Skeletal muscle tissue (tissue), 4 donors: ENCODE results near the gene HS3ST3B1. TPM values are rescaled to one million over a fixed set of nuclear protein-coding genes. Genes with fewer than 3 reads are reported as not detected.

ENCODE experiments used
- H3K27ac ChIP-seq: one replicate; pipeline ENCODE4 v1.7.0; 2013; ENCODE audit warnings: mild to moderate bottlenecking, low read depth, low read length, inconsistent platforms
- H3K27me3 ChIP-seq, 3 donors: one replicate each; pipeline ENCODE4 v1.7.0; 2013; ENCODE audit warnings: low read length in 3 of 3; ENCODE audit not compliant: control insufficient read depth in 3 of 3, insufficient read depth in 3 of 3
- H3K36me3 ChIP-seq, 3 donors: one replicate each; pipeline ENCODE4 v1.7.0; 2013; ENCODE audit warnings: low read length in 3 of 3; ENCODE audit not compliant: control insufficient read depth in 3 of 3, insufficient read depth in 3 of 3
- H3K4me1 ChIP-seq, 3 donors: one replicate each; pipeline ENCODE4 v1.7.0; 2013; ENCODE audit warnings: low read length in 3 of 3, mild to moderate bottlenecking in 3 of 3; ENCODE audit not compliant: control insufficient read depth in 3 of 3, insufficient read depth in 3 of 3
- H3K4me3 ChIP-seq, 3 donors: one replicate each; pipeline ENCODE4 v1.7.0; 2013; ENCODE audit warnings: low read length in 3 of 3
- H3K9ac ChIP-seq, 3 donors: one replicate each; pipeline ENCODE4 v1.7.0; 2013; ENCODE audit warnings: low read length in 3 of 3, mild to moderate bottlenecking in 3 of 3, moderate library complexity in 2 of 3, low read depth in 1 of 3
- H3K9me3 ChIP-seq, 3 donors: one replicate each; pipeline ENCODE4 v1.7.0; 2013; ENCODE audit warnings: low read length in 3 of 3; ENCODE audit not compliant: control insufficient read depth in 3 of 3
- total RNA-seq: library from RNA; depleted of rRNA; stranded (reverse); fragments of >200 nt; gene quantifications from one replicate; pipeline ENCODE4 v1.2.3, GENCODE V29; 2014
- donor health status: Osteomylitis.

Gene HS3ST3B1
- total RNA-seq, 1 donor from 2014 or later = 2.6 TPM

DNA sequence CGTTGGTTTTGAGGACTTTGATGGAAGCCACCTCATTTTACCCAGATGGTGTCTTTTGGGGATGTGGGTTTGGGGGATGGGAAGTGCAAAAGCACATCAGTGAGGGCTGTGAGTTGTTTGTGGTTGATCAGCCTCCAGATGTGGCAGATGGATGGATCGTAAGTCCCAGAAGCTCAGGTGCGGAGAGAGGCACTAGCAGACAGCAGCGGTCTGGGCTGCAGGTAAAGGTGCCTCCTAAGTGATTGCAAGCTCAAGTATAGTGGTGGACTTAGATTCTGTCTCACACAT lies 18.0 kb downstream of the HS3ST3B1 start:
- Histone ChIP-seq H3K36me3 (no peaks in the 10 kb centered on the region), H3K4me1 (no peaks in the 10 kb centered on the region), H3K9me3 (no peaks in the 10 kb centered on the region), H3K27ac (no peak overlapping the region), H3K9ac (no peak overlapping the region), H3K4me3 (no peak overlapping the region), H3K27me3 (peaks cover 3 to 11% (median 10%) of the 10 kb centered on the region in 3 donors)

DNA sequence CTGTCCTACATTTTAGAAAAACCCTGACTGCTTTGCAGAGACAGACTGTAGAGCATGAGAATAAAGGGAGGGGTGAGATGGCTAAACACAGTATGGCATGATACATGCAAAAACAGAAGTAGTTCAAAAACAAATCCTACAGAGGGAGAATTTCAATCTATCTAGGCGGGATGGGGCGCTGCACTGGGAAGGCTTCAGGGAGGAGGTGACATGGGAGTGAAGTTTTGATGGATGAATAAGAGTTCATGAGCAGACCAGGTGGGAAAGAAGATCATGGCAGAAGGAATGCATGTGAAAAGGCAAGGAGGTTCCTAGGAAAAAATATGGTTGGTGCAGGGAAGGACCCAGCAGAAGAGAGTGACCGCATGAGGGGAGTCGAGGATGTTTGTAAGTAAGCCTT lies 19.2 kb downstream of the HS3ST3B1 start:
- H3K27ac ChIP-seq = no peak overlapping the region
- no peaks in the 10 kb centered on the region for H3K4me1 ChIP-seq

GRCh38 chr17:14320734-14321475 lies 20.0 kb downstream of the HS3ST3B1 start:
- Histone ChIP-seq H3K9ac (no peak overlapping the region), H3K36me3 (no peaks in the 10 kb centered on the region), H3K27ac (no peak overlapping the region), H3K4me1 (no peaks in the 10 kb centered on the region), H3K27me3 (peaks cover 3 to 11% (median 10%) of the 10 kb centered on the region in 3 donors), H3K4me3 (no peak overlapping the region), H3K9me3 (no peaks in the 10 kb centered on the region)

More for the DNA sequence above, 19.2 kb downstream of the HS3ST3B1 start:
- Histone ChIP-seq H3K9ac (no peak overlapping the region), H3K36me3 (no peaks in the 10 kb centered on the region), H3K4me3 (no peak overlapping the region), H3K9me3 (no peaks in the 10 kb centered on the region), H3K27me3 (peaks cover 3 to 11% (median 10%) of the 10 kb centered on the region in 3 donors)

DNA sequence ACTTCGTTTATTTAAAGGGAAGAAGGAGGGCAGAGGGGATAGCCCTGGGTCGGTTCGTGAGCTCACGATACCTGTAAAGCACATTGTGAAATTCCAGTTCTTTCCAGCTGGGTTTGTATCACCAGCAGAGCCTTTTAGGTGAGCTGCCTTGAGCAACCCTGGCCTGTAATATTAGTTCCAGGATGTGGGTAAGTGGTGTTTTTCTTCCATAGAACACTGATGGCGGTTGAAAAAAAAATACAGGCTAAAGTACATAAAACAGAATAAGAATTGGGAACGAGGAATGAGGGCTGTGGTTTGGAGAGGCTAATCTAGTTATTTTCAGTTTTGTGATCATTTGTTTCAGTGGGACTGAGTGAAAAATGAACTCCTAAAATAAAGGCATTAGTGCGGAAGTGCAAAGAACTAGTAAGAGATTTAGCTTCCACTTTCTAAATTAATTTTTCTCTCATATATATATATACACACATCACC lies 20.6 kb downstream of the HS3ST3B1 start:
- H3K27ac ChIP-seq = no peak overlapping the region
- H3K4me1 ChIP-seq = no peaks in the 10 kb centered on the region
- H3K27me3 ChIP-seq = peaks cover 3 to 11% (median 6%) of the 10 kb centered on the region in 3 donors
- no peak overlapping the region for H3K9ac ChIP-seq
- no peaks in the 10 kb centered on the region for H3K9me3 ChIP-seq
- no peak overlapping the region for H3K4me3 ChIP-seq
- no peaks in the 10 kb centered on the region for H3K36me3 ChIP-seq

GRCh38 chr17:14321980-14322776 lies 21.3 kb downstream of the HS3ST3B1 start:
- Histone ChIP-seq H3K36me3 (no peaks in the 10 kb centered on the region), H3K27ac (no peak overlapping the region), H3K9me3 (no peaks in the 10 kb centered on the region), H3K9ac (no peak overlapping the region), H3K4me1 (no peaks in the 10 kb centered on the region), H3K4me3 (no peak overlapping the region), H3K27me3 (peaks cover 3 to 11% (median 6%) of the 10 kb centered on the region in 3 donors)

DNA sequence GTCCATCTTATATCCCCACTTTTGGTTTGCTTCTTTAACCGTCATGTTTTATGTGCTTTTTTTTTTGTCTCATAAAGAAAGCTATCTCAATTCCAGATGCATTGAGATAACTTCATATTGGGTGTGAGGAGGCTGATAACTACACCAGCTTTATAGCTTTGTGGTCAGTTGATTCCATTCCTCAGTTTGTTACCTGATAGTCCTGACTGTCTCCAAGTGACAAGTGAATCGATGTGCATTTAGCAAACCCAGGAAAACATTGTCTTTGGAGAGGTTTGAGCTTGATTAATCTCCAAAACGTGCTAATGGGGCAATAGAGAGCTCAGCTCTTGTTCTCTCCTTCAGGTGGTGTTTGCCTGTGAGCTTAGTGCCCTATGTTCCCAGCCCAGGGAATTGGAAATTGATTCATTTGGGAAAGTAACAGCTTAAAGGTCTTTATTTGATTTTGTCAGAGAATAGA lies 22.7 kb downstream of the HS3ST3B1 start:
- Histone ChIP-seq H3K9me3 (no peaks in the 10 kb centered on the region), H3K36me3 (no peaks in the 10 kb centered on the region), H3K27me3 (peaks cover 3 to 6% (median 4%) of the 10 kb centered on the region in 3 donors), H3K4me1 (no peaks in the 10 kb centered on the region), H3K9ac (no peak overlapping the region), H3K4me3 (no peak overlapping the region), H3K27ac (no peak overlapping the region)

- H3K9me3 ChIP-seq = no peaks in the 10 kb centered on the region
Observed at GRCh38 chr17:14325618-14326167, 24.8 kb downstream of the HS3ST3B1 start.

DNA sequence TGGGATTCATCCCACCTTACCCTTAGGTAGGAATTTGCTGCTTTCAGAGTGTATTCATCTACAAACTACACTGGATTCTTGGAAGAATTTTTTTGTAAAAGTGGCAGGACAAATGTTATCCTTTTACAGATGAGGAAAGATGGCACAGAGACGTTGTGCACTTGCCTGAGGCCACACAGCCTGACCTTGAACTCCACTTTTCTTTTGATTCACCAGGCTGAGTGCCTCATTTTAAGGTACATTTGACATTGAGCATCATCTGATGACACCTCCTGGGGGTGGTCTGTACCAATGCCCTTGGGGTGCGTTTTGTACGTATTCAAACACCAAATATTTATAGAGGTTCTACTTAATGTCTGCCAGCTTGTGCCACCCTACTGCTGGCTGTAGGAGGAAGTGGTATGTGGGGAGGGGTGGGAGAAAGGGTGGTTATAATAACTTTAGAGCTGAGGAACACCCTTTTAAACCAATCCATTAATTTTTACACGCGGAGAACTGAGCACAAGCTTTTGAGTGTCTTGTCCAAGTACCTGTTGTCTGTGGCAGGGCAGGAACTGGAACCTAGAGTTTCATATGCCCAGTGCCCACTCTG lies 29.1 kb downstream of the HS3ST3B1 start:
- H3K27me3 ChIP-seq = peaks cover 0 to 2% (median 0%) of the 10 kb centered on the region in 3 donors
- H3K4me3 ChIP-seq = no peak overlapping the region
- no peaks in the 10 kb centered on the region for H3K9me3 ChIP-seq
- no peak overlapping the region for H3K27ac ChIP-seq
- H3K4me1 ChIP-seq = no peaks in the 10 kb centered on the region
- H3K9ac ChIP-seq = no peak overlapping the region
- no peaks in the 10 kb centered on the region for H3K36me3 ChIP-seq

More at GRCh38 chr17:14325618-14326167, 24.8 kb downstream of the HS3ST3B1 start:
- Histone ChIP-seq H3K27ac (no peak overlapping the region), H3K27me3 (peaks cover 0 to 5% (median 0%) of the 10 kb centered on the region in 3 donors), H3K4me1 (no peaks in the 10 kb centered on the region), H3K4me3 (no peak overlapping the region), H3K9ac (no peak overlapping the region), H3K36me3 (no peaks in the 10 kb centered on the region)

GRCh38 chr17:14330492-14330962 lies 29.6 kb downstream of the HS3ST3B1 start:
- no peaks in the 10 kb centered on the region for H3K4me1 ChIP-seq
- H3K9ac ChIP-seq = no peak overlapping the region
- no peaks in the 10 kb centered on the region for H3K36me3 ChIP-seq
- no peak overlapping the region for H3K4me3 ChIP-seq
- no peak overlapping the region for H3K27ac ChIP-seq
- H3K9me3 ChIP-seq = no peaks in the 10 kb centered on the region
- peaks cover 0 to 2% (median 0%) of the 10 kb centered on the region in 3 donors for H3K27me3 ChIP-seq
